Measurements from ENCODE around the gene CTAG2.
"Not testable (repeated sequence)": the region's sequence is repeated elsewhere in the genome, so short reads cannot be mapped to it uniquely, and the experiment has no call there.

GRCh38 chrX:154630949-154631348 lies 22.4 kb downstream of the CTAG2 start:
- TF ChIP-seq CTCF, EP300, POLR2A, POLR2AphosphoS5 (IDR thresholded peaks at IDR 0.05): not testable (repeated sequence)
